Brain microvascular endothelial cell (primary cell): ENCODE results near the gene KLHL26.
A peak's percentile ranks its signal among the peaks of the same experiment; 100 is the strongest.
"Not testable (repeated sequence)": the region's sequence is repeated elsewhere in the genome, so short reads cannot be mapped to it uniquely, and the experiment has no call there.

ENCODE experiments used
- DNase-seq: peaks from one replicate; pipeline ENCODE4 v3.0.0-alpha.2; 2020
- H3K27ac ChIP-seq: fragments of 250-450 bp; sonication (Bioruptor Pico); 2 replicates; pipeline ENCODE4 v1.5.1; 2020; ENCODE audit warnings: mild to moderate bottlenecking, moderate library complexity
- H3K27me3 ChIP-seq: fragments of 250-450 bp; sonication (Bioruptor Pico); replicated peaks from 2 replicates; pipeline ENCODE4 v1.5.1; 2020; ENCODE audit warnings: mild to moderate bottlenecking
- H3K36me3 ChIP-seq: fragments of 250-450 bp; sonication (Bioruptor Pico); replicated peaks from 2 replicates; pipeline ENCODE4 v1.5.1; 2020; ENCODE audit warnings: mild to moderate bottlenecking
- H3K4me3 ChIP-seq: 2 replicates; pipeline ENCODE4 v1.5.1; 2011; ENCODE audit warnings: low read depth, mild to moderate bottlenecking, control low read depth, low read length, moderate library complexity
- CTCF ChIP-seq: IDR thresholded peaks from 2 replicates; pipeline ENCODE4 v1.5.1; 2011; ENCODE audit warnings: low read depth, mild to moderate bottlenecking, moderate library complexity, low read length, control low read depth, inconsistent platforms; ENCODE audit errors: missing control alignments
- in situ Hi-C: cut with HindIII; loops from 2 replicates; pipeline ENCODE4 v1.10.0; 2017; ENCODE audit warnings: low sequenced_read_pairs, low pct_ligation_motif_present

Gene KLHL26

DNA sequence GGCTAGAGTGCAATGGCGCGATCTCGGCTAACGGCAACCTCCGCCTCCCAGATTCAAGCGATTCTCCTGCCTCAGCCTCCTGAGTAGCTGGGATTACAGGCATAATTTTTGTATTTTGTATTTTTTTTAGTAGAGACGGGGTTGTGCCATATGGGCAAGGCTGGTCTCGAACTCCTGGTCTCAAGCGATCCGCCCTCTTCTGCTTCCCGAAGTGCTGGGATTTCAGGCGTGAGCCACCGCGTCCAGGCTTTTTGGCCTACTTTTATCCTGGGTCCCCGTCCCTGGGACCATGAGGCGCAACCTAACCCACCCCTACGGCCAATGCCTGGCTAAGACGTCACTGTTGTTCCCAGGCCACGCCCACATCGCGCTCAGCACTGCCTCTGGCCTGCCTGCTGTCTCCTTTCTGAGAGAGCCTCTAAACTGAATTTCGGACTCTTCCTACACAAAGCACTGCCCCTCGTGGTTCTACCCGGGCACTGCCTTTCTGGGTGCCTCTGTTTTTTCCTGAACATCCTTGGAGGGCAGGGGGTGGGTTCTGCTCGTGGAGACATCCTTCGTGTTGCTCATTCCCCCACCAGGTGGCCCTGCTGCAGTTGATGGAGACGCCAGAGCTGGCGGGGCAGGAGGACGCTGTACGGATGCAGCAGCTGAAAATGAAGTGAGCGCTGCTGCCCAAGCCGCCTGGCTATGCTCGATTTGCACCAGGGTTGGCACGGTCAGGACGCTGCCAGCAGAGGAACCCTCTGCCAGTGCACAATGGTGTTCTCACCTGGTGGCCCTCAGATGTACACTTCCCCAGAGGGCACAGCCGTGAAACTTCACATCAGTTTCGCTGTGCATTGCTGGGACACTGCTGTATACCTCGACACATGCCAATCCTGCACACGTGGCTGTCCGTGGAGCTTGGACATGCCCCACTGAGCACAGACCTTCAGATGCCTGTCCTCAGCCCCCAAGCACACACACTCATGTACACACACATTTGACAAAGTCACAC lies 46.3 kb upstream of the KLHL26 start:
- TF ChIP-seq CTCF, result peak; percentile 68
- Histone ChIP-seq H3K27me3 (no peaks in the 10 kb centered on the region), H3K27ac (no peak overlapping the region), H3K4me3 (peak overlapping the region; percentile 71), H3K36me3 (peaks cover 6% of the 10 kb centered on the region)
- in situ Hi-C loops, result loop anchor here (25.0 kb wide), 1 partner anchor 272 kb away; no protein-coding TSS in a partner anchor
- DNase-seq, result peak; percentile 56

- no peak overlapping the region for H3K4me3 ChIP-seq
- DNase-seq, result no peak
- in situ Hi-C loops, result loop anchor here (25.0 kb wide), 1 partner anchor 270 kb away; no protein-coding TSS in a partner anchor
- H3K36me3 ChIP-seq, result peaks cover 6% of the 10 kb centered on the region
- no peaks in the 10 kb centered on the region for H3K27me3 ChIP-seq
- no peak for TF ChIP-seq CTCF
- H3K27ac ChIP-seq, result no peak overlapping the region
These were observed 45.0 kb upstream of the KLHL26 start for GRCh38 chr19:18591735-18592385.

- not testable (repeated sequence) for H3K4me3 ChIP-seq, H3K27me3 ChIP-seq, DNase-seq, H3K36me3 ChIP-seq, H3K27ac ChIP-seq
- in situ Hi-C loops, result loop anchor here (25.0 kb wide), 1 partner anchor 270 kb away; no protein-coding TSS in a partner anchor
These were observed 44.1 kb upstream of the KLHL26 start for GRCh38 chr19:18592732-18593131.

- in situ Hi-C loops, result loop anchor here (25.0 kb wide), 1 partner anchor 269 kb away; no protein-coding TSS in a partner anchor
- TF ChIP-seq CTCF, result no peak
- Histone ChIP-seq H3K4me3 (peak overlapping the region; percentile 42), H3K36me3 (peaks cover 6% of the 10 kb centered on the region), H3K27me3 (peaks cover 2% of the 10 kb centered on the region), H3K27ac (no peak overlapping the region)
- DNase-seq, result no peak
These were observed 43.3 kb upstream of the KLHL26 start for GRCh38 chr19:18593367-18594095.

GRCh38 chr19:18594096-18594823 lies 42.6 kb upstream of the KLHL26 start:
- no peak overlapping the region for H3K27ac ChIP-seq
- H3K36me3 ChIP-seq, result peaks cover 6% of the 10 kb centered on the region
- in situ Hi-C loops, result loop anchor here (25.0 kb wide), 1 partner anchor 268 kb away; no protein-coding TSS in a partner anchor
- H3K4me3 ChIP-seq, result peak overlapping the region; percentile 42
- H3K27me3 ChIP-seq, result peaks cover 2% of the 10 kb centered on the region
- peak; percentile 47 for DNase-seq
- peak; percentile 58 for TF ChIP-seq CTCF
